Measurements from ENCODE around the gene PPP2R5A. TPM values are rescaled to one million over a fixed set of nuclear protein-coding genes. Genes with fewer than 3 reads are reported as not detected.

PPP2R5A gene
- 10 to 100 TPM; 43.2 to 88.9 (median 59.5) TPM for total RNA-seq

GRCh38 chr1:212284744-212285684, at the start of gene PPP2R5A:
PPP2R5A (plus strand) TSS chr1:212285410; CDS start chr1:212286111, 701 bp downstream.
- Histone ChIP-seq H3K36me3 (no peaks in the 10 kb centered on the region), H3K27ac (peak within 1 kb of the TSS; percentile 97 to 100 (median 98)), H3K27me3 (no peaks in the 10 kb centered on the region), H3K4me1 (peaks cover 6 to 39% (median 11%) of the 10 kb centered on the region in 3 donors), H3K4me3 (peak within 1 kb of the TSS; percentile 87 to 88), H3K9me3 (no peaks in the 10 kb centered on the region)
- peak in 2 of 4 experiments; percentile 29 to 46 for TF ChIP-seq CTCF (IDR thresholded peaks at IDR 0.05)
- TF ChIP-seq EP300 (IDR thresholded peaks at IDR 0.05), result no peak
- TF ChIP-seq POLR2A (IDR thresholded peaks at IDR 0.05), result peak; percentile 96 to 97
- peak; percentile 97 for TF ChIP-seq POLR2AphosphoS5 (IDR thresholded peaks at IDR 0.05)
- peak; percentile 98 for ATAC-seq
- 1 to 2% methylated on average over 9 to 28 of the region's 92 CpGs for WGBS, 2 donors (ENCODE audit: low coverage in 1 of 2)

GRCh38 chr1:212235857-212236256, 49.4 kb upstream of the PPP2R5A start:
- TF ChIP-seq POLR2AphosphoS5 (IDR thresholded peaks at IDR 0.05) (no peak), EP300 (IDR thresholded peaks at IDR 0.05) (no peak), CTCF (IDR thresholded peaks at IDR 0.05) (no peak)
- H3K36me3 ChIP-seq, result no peaks in the 10 kb centered on the region
- H3K9me3 ChIP-seq, result no peaks in the 10 kb centered on the region
- 79% methylated on average over 5 of the region's 5 CpGs; no CpG with 5 or more reads in 1 of the 2 donors for WGBS, 2 donors (ENCODE audit: low coverage in 1 of 2)
- no peak for ATAC-seq
- H3K4me3 ChIP-seq, result no peak overlapping the region
- peak overlapping the region in 2 of 4 donors; percentile 18 to 64 for H3K27ac ChIP-seq
- H3K4me1 ChIP-seq, result peaks cover 0 to 59% (median 18%) of the 10 kb centered on the region in 3 donors
- no peaks in the 10 kb centered on the region for H3K27me3 ChIP-seq

- Histone ChIP-seq H3K4me1 (peaks cover 0 to 66% (median 18%) of the 10 kb centered on the region in 3 donors), H3K4me3 (no peak overlapping the region), H3K27ac (no peak overlapping the region), H3K9me3 (no peaks in the 10 kb centered on the region), H3K36me3 (no peaks in the 10 kb centered on the region), H3K27me3 (no peaks in the 10 kb centered on the region)
- no peak for TF ChIP-seq CTCF (IDR thresholded peaks at IDR 0.05)
- 88 to 89% methylated on average over 3 of the region's 3 CpGs for WGBS, 2 donors (ENCODE audit: low coverage in 1 of 2)
- no peak for ATAC-seq
These were observed 48.5 kb upstream of the PPP2R5A start for GRCh38 chr1:212236664-212237220.

DNA sequence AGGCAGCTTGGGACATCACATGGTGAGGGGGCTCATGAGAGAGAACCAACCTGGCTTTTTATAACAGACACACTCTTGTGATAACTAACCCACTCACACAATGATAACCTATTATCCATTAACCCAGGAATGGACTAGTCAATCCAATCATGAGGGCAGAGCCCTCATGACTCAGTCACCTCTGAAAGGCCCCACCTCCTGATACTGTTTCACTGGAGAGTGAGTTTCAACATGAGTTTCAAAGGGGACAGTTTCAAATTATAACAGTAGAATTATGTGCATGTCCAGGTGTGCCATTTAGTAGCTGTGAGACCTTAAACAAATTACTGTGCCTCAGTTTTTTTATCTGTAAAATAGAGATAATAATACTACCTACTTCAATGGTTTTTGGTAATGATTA, 47.6 kb upstream of the PPP2R5A start:
- Histone ChIP-seq H3K4me3 (no peak overlapping the region), H3K9me3 (no peaks in the 10 kb centered on the region), H3K36me3 (no peaks in the 10 kb centered on the region), H3K27me3 (no peaks in the 10 kb centered on the region), H3K27ac (no peak overlapping the region), H3K4me1 (peaks cover 0 to 75% (median 25%) of the 10 kb centered on the region in 3 donors)
- TF ChIP-seq POLR2A (IDR thresholded peaks at IDR 0.05), result no peak
- no peak for TF ChIP-seq POLR2AphosphoS5 (IDR thresholded peaks at IDR 0.05)
- no peak for TF ChIP-seq CTCF (IDR thresholded peaks at IDR 0.05)
- TF ChIP-seq EP300 (IDR thresholded peaks at IDR 0.05), result no peak
- ATAC-seq, result no peak
